ENCODE results near the gene TTLL4. TPM values are rescaled to one million over a fixed set of nuclear protein-coding genes. Genes with fewer than 3 reads are reported as not detected.
A peak's percentile ranks its signal among the peaks of the same experiment; 100 is the strongest.
"Not testable (repeated sequence)": the region's sequence is repeated elsewhere in the genome, so short reads cannot be mapped to it uniquely, and the experiment has no call there.

Gene TTLL4
- total RNA-seq, 1 experiment from 2014 or later, result 57.1 TPM

GRCh38 chr2:218687400-218688060 is 23.1 kb upstream of the TTLL4 start:
- peak; percentile 74 for TF ChIP-seq CTCF (conservative IDR thresholded peaks at IDR 0.05)
- intact Hi-C loops (cut with micrococcal nuclease; ENCODE audit: unreplicated experiment), result loop anchor here (1.0 kb wide), 2 partner anchors 28 to 160 kb away; partner anchors contain the start of genes BCS1L and ZNF142
- not testable (repeated sequence) for H3K27ac ChIP-seq; H3F3A ChIP-seq (ENCODE audit: insufficient read depth, low read depth); BruUV-seq (replicated peaks); H2AFZ ChIP-seq; H3K27me3 ChIP-seq (ENCODE audit: insufficient read depth, low read depth); H3K36me3 ChIP-seq (ENCODE audit: low read depth); H3K4me1 ChIP-seq (replicated peaks; ENCODE audit: insufficient read depth); H3K4me2 ChIP-seq; H3K79me2 ChIP-seq (ENCODE audit: low read depth); H3K4me3 ChIP-seq; H3K9me3 ChIP-seq (ENCODE audit: insufficient read depth, low read depth); H3K9me2 ChIP-seq (ENCODE audit: insufficient read depth); H4K20me1 ChIP-seq (ENCODE audit: insufficient read depth)
- ChIA-PET CTCF (interaction anchor here (0.6 to 1.1 kb wide), 5 partner anchors 10 to 160 kb away, joined by 3 to 15 read pairs (median 3); partner anchors contain the start of genes BCS1L and ZNF142), POLR2A (ENCODE audit: unreplicated experiment) (interaction anchor here (0.7 kb wide), 1 partner anchor 94 kb away, joined by 3 read pairs; no protein-coding TSS in a partner anchor)
- DNase-seq, result peak; percentile 37 to 62

DNA sequence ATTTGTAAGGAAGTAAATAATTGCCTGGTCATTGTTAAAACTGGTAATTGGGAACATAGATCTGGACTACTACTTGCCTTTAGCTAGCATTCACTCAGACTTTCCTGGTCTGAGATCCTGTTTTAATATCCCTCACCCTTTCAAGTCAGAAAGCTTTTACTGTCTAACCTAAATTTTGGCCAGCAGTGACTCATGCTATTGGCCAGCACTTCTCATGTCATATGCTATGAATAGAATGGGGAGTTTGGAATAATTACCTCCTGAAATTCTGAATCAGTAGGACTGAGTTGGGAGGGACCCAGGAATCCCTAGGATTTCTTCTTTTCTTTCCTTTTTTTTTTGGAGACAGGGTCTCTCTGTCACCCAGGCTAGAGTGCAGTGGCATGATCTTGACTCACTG is 19.4 kb upstream of the TTLL4 start:
- TF ChIP-seq EZH2 (IDR thresholded peaks at IDR 0.05; ENCODE audit: low read depth), result no peak
- no peak overlapping the region for H3K4me3 ChIP-seq
- H4K20me1 ChIP-seq (ENCODE audit: insufficient read depth), result no peaks in the 10 kb centered on the region
- H3K27me3 ChIP-seq (ENCODE audit: insufficient read depth, low read depth), result no peaks in the 10 kb centered on the region
- no peaks in the 10 kb centered on the region for H3K9me3 ChIP-seq (ENCODE audit: insufficient read depth, low read depth)
- no peaks in the 10 kb centered on the region for H3K4me1 ChIP-seq (replicated peaks; ENCODE audit: insufficient read depth)
- no peak overlapping the region for H2AFZ ChIP-seq
- no peaks in the 10 kb centered on the region for H3K79me2 ChIP-seq (ENCODE audit: low read depth)
- DNase-seq, result no peak
- no peak overlapping the region for H3K4me2 ChIP-seq
- ChIA-PET POLR2A (ENCODE audit: unreplicated experiment) (no interaction called here), CTCF (no interaction called here)
- no TSS peak for BruUV-seq (replicated peaks)
- H3K36me3 ChIP-seq (ENCODE audit: low read depth), result no peaks in the 10 kb centered on the region
- H3K9me2 ChIP-seq (ENCODE audit: insufficient read depth), result no peaks in the 10 kb centered on the region
- intact Hi-C loops (cut with micrococcal nuclease; ENCODE audit: unreplicated experiment), result no loop called here
- H3K27ac ChIP-seq, result no peak overlapping the region
- no peaks in the 10 kb centered on the region for H3F3A ChIP-seq (ENCODE audit: insufficient read depth, low read depth)

- no peaks in the 10 kb centered on the region for H3K27me3 ChIP-seq (ENCODE audit: insufficient read depth, low read depth)
- H3K9me2 ChIP-seq (ENCODE audit: insufficient read depth), result no peaks in the 10 kb centered on the region
- H3K4me2 ChIP-seq, result no peak overlapping the region
- H3F3A ChIP-seq (ENCODE audit: insufficient read depth, low read depth), result no peaks in the 10 kb centered on the region
- H3K27ac ChIP-seq, result no peak overlapping the region
- no peaks in the 10 kb centered on the region for H3K36me3 ChIP-seq (ENCODE audit: low read depth)
- no peaks in the 10 kb centered on the region for H4K20me1 ChIP-seq (ENCODE audit: insufficient read depth)
- ChIA-PET POLR2A (ENCODE audit: unreplicated experiment) (no interaction called here), CTCF (no interaction called here)
- H3K79me2 ChIP-seq (ENCODE audit: low read depth), result no peaks in the 10 kb centered on the region
- no peaks in the 10 kb centered on the region for H3K9me3 ChIP-seq (ENCODE audit: insufficient read depth, low read depth)
- TF ChIP-seq EZH2 (IDR thresholded peaks at IDR 0.05; ENCODE audit: low read depth) (no peak), CTCF (conservative IDR thresholded peaks at IDR 0.05) (no peak)
- DNase-seq, result no peak
- H3K4me3 ChIP-seq, result no peak overlapping the region
- H3K4me1 ChIP-seq (replicated peaks; ENCODE audit: insufficient read depth), result no peaks in the 10 kb centered on the region
- intact Hi-C loops (cut with micrococcal nuclease; ENCODE audit: unreplicated experiment), result no loop called here
- no peak overlapping the region for H2AFZ ChIP-seq
- BruUV-seq (replicated peaks), result no TSS peak
Measured at GRCh38 chr2:218694405-218695145, 16.1 kb upstream of the TTLL4 start.
